Limb (tissue), 2 donors: ENCODE measurements around the gene RNASEH2C.
"Not testable (repeated sequence)": the region's sequence is repeated elsewhere in the genome, so short reads cannot be mapped to it uniquely, and the experiment has no call there.

Experiments
- DNase-seq, 2 donors: peaks; one replicate each; pipeline ENCODE4 v3.0.0-alpha.2; 2016; ENCODE audit errors: extremely low spot score in 2 of 2

RNASEH2C gene

DNA sequence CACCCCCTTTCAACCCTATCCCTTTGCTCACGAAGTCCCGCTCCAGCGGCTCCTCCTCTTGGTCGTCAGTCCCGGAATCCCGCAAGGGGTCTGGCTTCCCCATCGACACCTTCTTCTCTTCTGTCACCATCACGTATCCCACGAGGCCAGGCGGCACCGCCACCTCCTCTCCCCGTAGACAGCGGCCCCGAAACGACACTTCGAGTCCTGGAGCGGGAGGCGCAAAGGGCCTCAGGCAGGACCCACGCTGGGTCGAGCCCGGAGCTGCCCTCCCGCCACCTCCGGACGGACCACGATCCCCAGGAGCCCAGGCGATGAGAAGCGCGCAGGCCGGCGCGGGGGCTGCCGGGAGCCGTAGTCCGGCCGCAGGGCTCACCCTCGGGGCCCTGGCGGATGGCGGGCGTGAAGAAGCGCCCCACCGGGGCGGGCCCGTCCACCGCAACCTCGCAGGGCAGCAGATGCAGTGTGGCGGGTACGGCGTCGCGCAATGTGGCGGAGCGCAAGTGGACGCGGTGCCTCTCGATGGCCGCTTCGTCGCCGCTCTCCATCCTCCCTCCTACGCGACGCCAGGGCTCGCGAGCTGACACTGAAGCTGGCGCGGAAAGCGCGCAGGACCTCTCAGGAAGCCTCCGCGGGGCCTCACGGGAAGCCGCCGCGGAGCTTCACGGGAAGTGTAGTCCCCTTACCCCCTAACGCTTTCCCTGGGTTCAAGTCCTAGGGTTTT lies at the start of gene RNASEH2C:
Gene RNASEH2C (minus strand): TSS at position 588 of the 724 bp plus-strand sequence. CDS start 40 bp downstream, at position 548.
- DNase-seq, result peak; percentile 86 to 92

DNA sequence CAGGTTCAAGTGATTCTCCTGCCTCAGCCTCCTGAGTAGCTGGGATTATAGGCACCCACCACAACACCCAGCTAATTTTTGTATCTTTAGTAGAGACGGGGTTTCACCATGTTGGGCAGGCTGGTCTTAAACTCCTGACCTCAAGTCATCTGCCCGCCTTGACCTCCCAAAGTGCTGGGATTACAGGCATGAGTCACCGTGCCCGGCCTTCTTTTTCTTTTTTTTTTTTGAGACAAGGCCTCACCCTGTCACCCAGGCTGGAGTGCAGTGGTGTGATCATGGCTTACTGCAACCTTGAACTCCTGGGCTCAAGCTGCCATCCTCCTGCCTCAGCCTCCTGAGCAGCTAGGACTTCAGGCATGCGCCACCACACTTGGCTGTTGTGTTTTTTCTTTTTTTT lies 47.2 kb upstream of the RNASEH2C start:
- not testable (repeated sequence) for DNase-seq

DNA sequence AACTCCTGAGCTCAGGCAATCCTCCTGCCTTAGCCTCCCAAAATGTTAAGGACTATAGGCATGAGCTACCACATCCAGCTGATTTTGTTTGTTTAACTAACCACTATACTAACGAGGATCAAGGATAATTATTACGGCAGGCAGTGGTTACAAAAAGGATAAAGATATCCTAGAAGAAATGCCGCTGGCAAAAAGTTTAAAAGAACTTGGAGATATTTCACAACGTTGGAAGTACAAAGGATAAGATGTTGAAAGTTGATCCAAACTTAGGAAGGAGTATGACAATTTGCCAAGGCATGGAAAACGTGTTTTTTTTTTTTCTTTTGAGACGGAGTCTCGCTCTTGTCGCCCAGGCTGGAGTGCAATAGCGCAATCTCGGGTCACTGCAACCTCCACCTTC lies 46.8 kb upstream of the RNASEH2C start:
- no peak for DNase-seq

DNA sequence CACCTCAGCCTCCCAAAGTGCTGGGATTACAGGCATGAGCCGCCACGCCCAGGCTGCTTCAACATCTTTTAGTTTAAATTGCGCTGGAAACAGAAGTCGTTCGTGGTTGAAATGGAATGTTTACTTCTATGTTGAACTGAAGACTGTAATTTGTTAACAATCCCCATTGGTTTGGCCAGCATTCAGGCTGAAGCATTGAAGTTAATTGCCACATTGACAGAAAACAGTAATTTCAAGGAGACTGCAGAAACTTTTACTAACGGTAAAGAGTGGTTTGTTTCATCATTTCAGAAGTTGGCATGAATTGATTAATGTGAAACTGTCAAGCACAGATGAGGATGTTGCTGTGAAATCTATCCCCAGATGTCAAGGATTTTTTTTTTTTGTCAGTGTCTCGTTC lies 45.9 kb upstream of the RNASEH2C start:
- no peak for DNase-seq

DNA sequence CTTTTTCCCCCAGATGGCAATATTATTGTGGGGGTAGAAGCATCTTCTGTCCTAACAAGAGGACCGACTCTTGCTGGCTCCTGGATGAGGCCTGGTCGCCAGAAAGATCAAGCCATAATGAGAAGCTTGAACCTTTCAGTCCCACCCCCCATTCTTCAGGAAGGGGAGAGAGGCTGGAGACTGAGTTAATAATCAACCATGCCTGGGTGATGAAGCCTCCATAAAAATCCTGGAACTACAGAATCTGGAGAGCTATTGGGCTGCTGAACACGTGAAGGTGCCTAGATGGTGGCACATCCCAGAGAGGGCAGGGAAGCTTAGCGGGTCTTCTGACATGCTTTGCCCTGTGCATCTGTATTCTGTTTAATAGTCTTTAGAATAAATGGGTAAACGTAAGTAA lies 43.8 kb upstream of the RNASEH2C start:
- no peak for DNase-seq

DNA sequence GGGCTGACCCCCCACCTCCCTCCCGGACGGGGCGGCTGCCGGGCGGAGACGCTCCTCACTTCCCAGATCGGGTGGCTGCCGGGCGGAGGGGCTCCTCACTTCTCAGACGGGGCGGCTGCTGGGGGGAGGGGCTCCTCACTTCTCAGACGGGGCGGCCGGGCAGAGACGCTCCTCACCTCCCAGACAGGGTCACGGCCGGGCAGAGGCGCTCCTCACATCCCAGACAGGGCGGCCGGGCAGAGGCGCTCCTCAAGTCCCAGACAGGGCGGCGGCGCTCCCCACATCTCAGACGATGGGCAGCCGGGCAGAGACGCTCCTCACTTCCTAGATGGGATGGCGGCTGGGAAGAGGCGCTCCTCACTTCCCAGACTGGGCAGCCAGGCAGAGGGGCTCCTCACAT lies 42.2 kb upstream of the RNASEH2C start:
- not testable (repeated sequence) for DNase-seq

DNA sequence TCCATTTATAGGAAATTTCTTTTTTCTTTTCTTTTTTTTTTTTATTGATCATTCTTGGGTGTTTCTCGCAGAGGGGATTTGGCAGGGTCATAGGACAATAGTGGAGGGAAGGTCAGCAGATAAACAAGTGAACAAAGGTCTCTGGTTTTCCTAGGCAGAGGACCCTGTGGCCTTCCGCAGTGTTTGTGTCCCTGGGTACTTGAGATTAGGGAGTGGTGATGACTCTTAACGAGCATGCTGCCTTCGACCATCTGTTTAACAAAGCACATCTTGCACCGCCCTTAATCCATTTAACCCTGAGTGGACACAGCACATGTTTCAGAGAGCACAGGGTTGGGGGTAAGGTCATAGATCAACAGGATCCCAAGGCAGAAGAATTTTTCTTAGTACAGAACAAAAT lies 41.6 kb upstream of the RNASEH2C start:
- not testable (repeated sequence) for DNase-seq

DNA sequence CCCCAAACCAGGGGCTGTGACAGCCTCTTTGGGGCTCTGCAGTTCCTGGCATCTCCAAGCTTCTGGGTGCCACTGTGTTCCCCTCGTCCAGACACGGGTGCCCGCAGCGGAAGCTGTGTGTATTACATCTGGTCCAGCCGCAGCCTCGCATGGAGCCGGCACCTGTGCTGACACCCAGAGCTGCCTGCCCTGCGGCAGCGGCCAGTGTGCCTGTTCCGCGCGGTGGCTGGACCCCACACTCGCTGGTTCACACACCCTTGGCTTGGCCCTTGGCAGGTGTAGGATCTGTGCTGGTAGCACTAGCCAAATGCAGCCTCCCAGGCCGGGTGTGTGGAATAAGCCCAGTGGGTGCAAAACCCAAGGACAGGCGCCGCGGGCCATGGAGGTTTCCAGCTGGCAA lies 24.5 kb upstream of the RNASEH2C start:
- no peak for DNase-seq

DNA sequence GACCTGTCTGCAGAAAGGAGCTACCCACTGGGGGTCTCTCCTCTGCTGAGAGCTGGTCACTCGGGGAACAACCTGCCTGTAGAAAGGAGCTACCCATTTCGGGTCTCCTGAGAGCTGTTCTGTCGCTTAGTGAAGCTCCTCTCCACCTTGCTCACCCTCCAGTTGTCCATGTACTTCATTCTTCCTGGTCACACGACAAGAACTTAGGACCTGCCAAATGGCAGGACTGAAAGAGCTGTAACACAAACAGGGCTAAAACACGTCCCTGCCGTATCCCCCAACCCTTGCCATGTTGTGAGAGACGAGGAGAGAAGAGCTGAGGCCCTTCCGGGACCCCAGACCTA lies 24.1 kb upstream of the RNASEH2C start:
- no peak for DNase-seq

DNA sequence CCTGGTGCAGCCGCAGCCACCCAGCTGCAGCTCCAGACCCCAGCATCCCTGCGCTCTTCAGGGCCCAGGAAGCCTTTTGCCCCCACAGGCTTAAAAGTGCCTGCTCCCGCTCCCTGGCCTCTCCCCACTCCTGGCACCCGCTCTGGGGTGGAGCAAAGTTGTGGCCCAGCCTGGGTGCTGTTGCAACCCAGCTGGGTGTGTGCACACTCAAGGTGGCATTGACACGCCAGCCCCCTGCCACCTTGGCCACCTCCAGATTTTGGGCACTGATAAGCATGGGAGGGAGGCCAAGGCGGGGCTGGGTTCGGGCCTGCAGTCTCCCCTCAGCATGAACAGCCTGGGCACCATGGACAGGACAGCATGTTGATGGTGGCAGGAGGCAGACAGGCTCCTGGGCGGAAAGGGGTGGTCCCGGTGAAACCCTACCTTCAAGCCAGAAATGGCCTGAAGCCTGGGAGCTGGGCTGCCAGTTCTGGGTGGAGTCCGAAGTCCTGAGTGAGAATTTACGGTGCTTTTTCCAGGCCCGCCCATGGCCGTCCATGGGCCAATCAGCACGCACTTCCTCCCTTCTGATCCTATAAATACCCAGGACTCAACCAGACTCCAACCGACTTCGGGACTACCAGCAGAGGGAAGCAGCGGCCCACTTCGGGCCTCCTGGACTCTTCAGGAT lies 23.6 kb upstream of the RNASEH2C start:
- DNase-seq, result no peak

DNA sequence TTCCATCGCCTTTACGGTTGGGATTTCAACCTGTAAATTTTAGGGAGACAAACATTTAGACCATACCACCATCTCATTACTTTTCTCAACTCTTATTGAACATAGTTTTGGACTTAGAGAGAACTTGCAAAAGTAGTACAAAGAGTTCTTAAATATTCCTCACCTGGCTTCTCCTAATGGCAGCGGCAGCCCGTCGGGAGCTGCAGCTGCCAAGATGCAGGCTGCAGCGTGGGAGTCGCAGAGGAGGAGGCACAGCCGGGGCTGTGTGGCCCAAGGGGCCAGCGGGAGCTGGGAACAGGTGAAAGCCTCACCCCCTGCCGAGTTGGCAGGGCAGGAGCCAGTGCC lies 23.1 kb upstream of the RNASEH2C start:
- DNase-seq, result no peak

DNA sequence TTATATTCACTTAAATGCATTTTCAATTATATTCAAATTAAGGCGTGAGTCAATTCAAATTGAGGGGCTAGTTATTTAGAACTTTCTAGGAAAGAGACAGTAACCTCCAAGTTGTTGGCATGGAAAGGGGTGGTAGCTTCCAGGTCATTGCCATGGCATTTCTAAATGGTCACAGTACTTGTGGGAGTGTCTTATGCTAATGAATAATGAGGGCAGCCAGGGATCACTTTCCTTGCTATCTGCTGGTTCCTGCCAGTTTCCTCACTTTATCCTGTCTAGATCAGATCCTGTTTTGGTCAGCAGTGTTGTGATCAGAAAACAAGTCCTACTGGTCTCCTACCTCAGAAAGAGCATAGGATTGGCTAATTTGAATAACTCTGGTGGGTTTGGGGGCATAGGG lies 21.8 kb upstream of the RNASEH2C start:
- no peak for DNase-seq

DNA sequence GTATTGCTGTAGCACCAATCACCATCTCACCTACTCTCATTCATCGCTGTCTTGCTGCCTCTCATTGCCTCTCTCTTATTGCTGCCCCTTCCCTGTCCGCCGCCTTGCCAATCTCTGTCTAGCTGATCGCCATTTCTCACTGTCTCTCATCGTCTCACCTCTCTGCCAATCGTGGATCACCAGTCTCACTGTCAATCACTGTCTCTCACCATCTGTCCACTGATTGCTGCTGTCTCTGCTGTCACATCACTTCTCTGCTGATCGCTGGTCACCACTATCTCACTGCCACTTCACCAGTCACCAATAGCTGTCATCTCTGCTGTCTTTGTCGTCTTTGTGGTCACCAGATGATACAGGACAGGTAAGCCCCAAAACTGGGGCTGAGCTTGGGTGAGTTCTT lies 20.6 kb upstream of the RNASEH2C start:
- DNase-seq, result no peak

DNA sequence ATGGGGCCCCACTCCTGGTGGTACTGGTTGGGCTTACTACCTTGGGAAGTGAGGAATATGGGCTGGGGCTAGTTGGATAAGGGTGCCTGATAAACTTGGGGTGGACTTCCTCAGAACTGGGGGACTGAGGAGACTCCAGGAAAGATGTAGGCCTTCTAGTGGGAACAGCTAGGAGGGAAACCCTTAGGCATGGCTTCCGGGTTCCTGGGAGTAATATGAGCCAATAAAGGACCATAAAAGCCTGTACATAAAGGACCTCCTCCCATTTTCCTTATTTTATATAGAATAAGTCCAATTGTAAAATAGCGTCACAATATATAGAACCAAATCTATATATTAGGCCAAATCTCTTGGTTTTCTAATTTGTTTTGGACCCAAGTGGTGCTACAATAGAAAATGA lies 18.4 kb upstream of the RNASEH2C start:
- DNase-seq, result no peak

DNA sequence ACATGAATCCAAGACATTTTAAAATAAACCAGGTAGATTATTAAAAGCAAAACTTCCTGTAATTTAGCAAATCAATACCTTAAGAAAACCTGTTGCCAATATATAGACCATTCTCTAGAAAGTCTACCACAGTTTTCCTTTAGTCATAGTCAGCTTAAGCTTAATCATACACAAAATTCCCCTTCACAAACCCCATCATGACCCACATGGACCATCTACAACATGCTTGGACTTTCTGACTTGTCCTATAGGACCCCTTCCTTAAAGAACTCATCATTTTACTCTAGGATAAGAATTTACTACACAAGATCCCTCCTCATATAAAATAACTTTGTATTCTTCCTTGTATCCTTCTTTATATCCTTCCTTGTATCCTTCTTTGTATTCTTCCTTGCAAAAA lies 16.2 kb upstream of the RNASEH2C start:
- DNase-seq, result no peak

DNA sequence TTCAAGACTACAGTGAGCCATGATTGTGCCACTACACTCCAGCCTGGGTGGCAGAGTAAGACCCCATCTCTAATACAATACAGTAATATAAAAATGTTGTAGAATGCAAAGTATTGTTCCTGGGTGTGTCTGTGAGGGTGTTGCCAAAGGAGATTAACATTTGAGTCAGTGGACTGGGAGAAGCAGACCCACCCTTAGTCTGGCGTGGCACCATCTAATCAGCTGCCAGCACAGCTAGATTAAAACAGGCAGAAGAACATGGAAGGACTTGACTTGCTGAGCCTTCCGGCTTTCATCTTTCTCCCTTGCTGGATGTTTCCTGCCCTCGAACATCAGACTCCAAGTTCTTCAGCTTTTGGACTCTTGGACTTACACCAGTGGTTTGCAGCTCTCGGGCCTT lies 14.5 kb upstream of the RNASEH2C start:
- not testable (repeated sequence) for DNase-seq

DNA sequence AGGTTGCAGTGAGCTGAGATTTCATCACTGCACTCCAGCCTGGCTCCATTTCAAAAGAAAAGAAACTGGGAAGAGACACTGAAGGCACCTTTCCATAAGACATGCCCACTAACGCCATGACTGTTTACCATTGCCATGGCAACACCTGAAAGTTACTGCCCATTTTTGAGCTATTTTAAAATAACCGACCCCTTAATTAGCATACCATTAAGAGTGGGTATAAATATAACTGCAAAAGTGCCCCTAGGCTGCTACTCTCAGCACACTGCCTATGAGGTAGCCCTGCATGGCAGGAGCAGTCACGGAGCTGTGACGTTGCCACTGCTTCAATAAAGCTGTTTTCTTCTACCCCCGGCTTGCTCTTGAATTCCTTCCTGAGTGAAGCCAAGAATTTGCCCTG lies 9.9 kb upstream of the RNASEH2C start:
- DNase-seq, result no peak

DNA sequence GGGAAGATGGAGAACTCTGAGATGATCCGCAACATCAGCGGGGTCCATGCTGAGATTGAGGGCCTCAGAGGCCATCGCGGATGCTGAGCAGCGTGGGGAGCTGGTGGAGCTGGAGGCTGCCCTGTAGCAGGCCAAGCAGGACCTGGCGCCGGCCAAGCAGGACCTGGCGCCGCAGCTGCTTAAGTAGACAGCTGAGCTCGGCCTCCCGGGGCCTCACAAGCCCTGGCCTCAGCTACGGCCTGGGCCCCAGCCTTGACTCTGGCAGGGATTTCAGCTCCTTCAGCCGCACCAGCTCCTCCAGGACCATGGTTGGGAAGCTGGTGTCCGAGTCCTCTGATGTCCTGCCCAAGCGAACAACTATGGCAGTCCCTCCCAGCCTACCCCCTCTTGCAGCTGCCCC lies 7.3 kb upstream of the RNASEH2C start:
- DNase-seq, result no peak

DNA sequence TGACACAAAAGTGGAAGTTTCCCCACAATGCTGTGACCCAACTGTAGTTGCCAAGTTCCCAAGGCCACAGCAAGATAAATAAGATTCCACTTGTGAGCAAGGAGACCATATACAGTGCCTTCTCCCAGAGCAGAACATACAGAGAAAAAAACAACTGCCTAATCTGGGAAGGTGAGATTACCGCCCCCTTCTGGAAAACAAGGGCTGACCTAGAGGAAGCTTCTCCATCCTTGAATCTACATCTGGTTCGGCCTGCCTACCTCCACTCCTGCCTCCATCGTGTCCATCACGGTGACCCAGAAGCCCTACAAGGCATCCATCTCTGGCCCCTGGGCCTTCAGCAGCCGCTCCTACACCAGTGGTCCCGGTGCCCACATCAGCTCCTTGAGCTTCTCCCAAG lies 6.1 kb upstream of the RNASEH2C start:
- no peak for DNase-seq

DNA sequence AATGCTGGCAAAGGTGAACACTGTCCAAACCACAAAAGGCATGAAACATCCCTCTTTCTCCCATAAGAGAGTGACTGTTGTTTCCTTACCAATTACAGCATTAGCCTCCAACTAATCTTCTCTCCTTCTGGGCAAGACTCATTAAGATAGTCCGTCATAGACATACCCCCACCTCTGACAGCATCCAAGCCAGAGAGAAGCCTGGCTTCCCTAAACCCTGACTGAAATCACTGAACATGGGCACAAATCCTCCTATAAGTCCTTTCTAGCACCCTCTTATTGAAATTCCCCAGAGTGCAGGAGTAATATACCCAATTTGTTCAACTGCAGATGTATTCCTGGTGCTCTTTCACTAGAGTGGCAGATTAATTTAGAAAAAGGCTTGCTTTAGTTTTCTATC lies 1.7 kb upstream of the RNASEH2C start:
- DNase-seq, result no peak

DNA sequence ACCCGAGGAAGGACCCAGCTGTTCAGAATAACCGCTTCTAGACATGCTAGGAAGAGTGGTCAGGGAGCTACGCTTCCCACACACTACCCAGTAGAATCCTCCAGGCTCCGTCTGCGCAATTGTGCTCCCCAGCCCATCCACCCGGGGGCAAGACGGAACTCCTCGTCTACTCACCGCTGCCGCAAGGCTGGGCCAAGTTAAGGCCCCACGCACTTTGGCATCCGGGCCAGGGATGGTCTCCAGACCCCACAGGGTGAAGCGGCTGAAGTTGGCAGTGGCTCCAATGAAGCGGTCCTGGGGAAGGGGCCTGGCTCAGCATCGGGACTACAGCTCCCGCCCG lies 757 bp downstream of the RNASEH2C start:
- DNase-seq, result no peak

DNA sequence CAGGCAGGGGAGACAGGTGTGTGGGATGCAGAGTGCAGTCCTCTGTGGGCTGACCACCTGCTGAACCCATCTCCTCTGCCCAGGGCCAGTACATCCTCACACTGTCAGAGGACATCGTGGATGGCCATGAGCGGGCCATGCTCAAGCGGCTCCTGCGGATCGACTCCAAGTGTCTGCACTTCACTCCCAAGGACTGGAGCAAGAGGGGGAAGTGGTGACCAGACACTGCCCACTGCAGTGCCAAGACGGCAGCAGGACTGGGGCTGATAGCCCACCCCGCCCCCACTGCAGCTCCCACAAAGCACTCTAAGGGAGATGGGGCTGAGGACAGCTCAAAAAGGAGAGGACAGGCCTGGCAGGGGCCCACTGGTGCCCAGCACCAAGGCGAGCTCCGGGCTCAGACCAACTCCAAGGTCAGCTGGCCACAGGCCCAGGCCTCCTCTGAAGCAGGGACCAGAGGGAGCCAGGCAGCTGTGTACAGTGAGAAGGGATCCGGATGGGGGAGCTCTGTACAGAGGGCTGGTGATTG lies 1.6 kb downstream of the RNASEH2C start:
- no peak for DNase-seq

DNA sequence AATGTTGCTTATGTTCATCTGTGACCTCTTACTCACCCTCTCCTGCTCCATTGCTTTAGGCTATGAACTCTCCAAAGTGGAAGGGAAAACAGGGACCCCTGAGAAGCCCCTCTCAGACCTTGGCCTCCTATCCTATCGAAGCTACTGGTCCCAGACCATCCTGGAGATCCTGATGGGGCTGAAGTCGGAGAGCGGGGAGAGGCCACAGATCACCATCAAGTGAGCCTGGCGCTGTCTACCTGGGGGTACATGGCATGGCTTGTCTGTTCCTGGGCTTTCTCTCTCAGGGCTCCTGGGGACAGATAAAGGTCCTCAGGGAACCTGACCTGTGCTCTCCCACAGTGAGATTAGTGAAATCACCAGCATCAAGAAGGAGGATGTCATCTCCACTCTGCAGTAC lies 2.1 kb downstream of the RNASEH2C start:
- DNase-seq, result no peak
